Endothelial cell of umbilical vein (primary cell): ENCODE data around the gene CCDC74A.

Experiments used
- EZH2 ChIP-seq: IDR thresholded peaks from 2 replicates; pipeline ENCODE4 v1.6.1; 2012; ENCODE audit warnings: borderline replicate concordance, low read depth, mild to moderate bottlenecking, moderate library complexity, low read length, inconsistent platforms; ENCODE audit not compliant: severe bottlenecking
- FOS ChIP-seq: IDR thresholded peaks from 2 replicates; pipeline ENCODE4 v1.6.1; 2011; ENCODE audit warnings: mild to moderate bottlenecking, low read length, moderate library complexity, borderline replicate concordance; ENCODE audit not compliant: insufficient read depth
- MYC ChIP-seq: IDR thresholded peaks from one replicate; pipeline ENCODE4 v1.6.1; 2011; ENCODE audit warnings: mild to moderate bottlenecking, low read depth, low read length
- POLR2A ChIP-seq: IDR thresholded peaks from 2 replicates; pipeline ENCODE4 v1.6.1; 2012; ENCODE audit warnings: low read depth, mild to moderate bottlenecking, control low read depth, low read length
- POLR2AphosphoS5 ChIP-seq: IDR thresholded peaks from 2 replicates; pipeline ENCODE4 v1.6.1; 2012; ENCODE audit warnings: low read depth, mild to moderate bottlenecking, control low read depth, low read length, moderate library complexity; ENCODE audit not compliant: insufficient read depth
- TF ChIP-seq, protein P1 (sequence below), 2 donors: IDR thresholded peaks; 1 replicate in 1 of 2; 2 replicates in 1 of 2; pipeline ENCODE4 v1.5.1; 2011; ENCODE audit warnings: low read length in 2 of 2, mild to moderate bottlenecking in 2 of 2, moderate library complexity in 2 of 2, control low read depth in 1 of 2, inconsistent platforms in 1 of 2, low read depth in 1 of 2; ENCODE audit not compliant: insufficient read depth in 1 of 2; ENCODE audit errors: extremely low read depth in 1 of 2
- TF ChIP-seq, protein P2 (sequence below): IDR thresholded peaks from 2 replicates; pipeline ENCODE4 v1.6.1; 2011; ENCODE audit not compliant: insufficient read depth, insufficient read length

DNA sequence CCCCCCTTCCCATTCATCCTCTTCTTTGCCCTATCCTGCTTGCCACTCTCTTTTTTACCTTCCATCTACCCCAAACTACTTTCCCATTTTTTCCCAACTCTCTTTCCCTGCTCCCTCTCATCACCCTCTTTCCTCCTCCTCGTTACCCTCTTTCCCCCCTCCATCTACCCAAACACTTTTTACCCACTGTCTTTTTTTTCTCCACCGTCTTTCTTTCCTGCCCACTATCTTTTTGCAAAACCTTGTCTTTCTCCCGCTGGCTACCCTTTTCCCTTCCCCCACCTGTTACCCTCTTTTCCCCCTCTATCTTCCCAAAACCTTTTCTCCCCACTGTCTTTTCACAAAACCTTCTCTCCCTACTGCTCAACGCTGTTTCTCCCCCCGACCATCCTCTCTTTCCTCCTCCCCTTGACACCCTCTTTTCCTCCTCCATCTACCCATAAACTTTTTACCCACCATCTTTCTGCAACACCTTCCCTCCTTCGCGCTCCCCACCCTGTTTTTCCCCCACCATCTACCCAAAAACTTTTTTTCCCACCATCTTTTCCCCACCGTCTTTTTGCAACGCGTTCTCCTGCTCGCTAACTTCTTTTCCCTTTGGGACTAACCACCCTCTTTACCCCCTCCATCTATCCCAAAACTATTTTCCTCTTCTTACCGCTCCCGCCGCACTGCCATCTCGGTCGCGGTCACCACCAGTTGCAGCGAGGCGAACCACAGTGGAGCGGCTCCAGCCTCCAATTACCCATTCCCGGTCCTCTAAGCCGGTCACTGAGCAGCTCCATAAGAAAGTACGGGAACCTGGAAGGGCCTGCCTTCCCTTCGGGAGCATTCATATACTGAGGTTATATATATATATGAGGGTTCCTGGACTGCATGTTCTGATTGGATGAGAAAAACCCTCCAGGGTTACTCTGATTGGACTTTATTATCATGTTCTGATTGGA, 15.0 kb downstream of the CCDC74A start:
- TF ChIP-seq, protein P1, sequence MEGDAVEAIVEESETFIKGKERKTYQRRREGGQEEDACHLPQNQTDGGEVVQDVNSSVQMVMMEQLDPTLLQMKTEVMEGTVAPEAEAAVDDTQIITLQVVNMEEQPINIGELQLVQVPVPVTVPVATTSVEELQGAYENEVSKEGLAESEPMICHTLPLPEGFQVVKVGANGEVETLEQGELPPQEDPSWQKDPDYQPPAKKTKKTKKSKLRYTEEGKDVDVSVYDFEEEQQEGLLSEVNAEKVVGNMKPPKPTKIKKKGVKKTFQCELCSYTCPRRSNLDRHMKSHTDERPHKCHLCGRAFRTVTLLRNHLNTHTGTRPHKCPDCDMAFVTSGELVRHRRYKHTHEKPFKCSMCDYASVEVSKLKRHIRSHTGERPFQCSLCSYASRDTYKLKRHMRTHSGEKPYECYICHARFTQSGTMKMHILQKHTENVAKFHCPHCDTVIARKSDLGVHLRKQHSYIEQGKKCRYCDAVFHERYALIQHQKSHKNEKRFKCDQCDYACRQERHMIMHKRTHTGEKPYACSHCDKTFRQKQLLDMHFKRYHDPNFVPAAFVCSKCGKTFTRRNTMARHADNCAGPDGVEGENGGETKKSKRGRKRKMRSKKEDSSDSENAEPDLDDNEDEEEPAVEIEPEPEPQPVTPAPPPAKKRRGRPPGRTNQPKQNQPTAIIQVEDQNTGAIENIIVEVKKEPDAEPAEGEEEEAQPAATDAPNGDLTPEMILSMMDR (IDR thresholded peaks at IDR 0.05; ENCODE audit: extremely low read depth in 1 of 2, insufficient read depth in 1 of 2, low read depth in 1 of 2, low read length in 2 of 2), result no peak
- TF ChIP-seq, protein P2, sequence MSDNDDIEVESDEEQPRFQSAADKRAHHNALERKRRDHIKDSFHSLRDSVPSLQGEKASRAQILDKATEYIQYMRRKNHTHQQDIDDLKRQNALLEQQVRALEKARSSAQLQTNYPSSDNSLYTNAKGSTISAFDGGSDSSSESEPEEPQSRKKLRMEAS, result no peak
- no peak for TF ChIP-seq POLR2AphosphoS5
- TF ChIP-seq POLR2A, result no peak
- no peak for TF ChIP-seq EZH2
- TF ChIP-seq MYC, result no peak
- no peak for TF ChIP-seq FOS
